Measurements from ENCODE around the gene TRAPPC3L.

GRCh38 chr6:116512111-116512559, 33.3 kb downstream of the TRAPPC3L start:
- TF ChIP-seq BHLHE40 (IDR thresholded peaks at IDR 0.05; ENCODE audit: borderline replicate concordance) (no peak), HDGF (IDR thresholded peaks at IDR 0.05; ENCODE audit: borderline replicate concordance) (no peak)

All from HEK293T (cell line).